Measurements from ENCODE around the gene RREB1. TPM values are rescaled to one million over a fixed set of nuclear protein-coding genes. Genes with fewer than 3 reads are reported as not detected.
A peak's percentile ranks its signal among the peaks of the same experiment; 100 is the strongest.

The RREB1 gene
- total RNA-seq, 1 donor from 2014 or later, result 41.8 TPM

GRCh38 chr6:7196019-7196402, 88.2 kb downstream of the RREB1 start:
- TF ChIP-seq EZH2 (IDR thresholded peaks at IDR 0.05; ENCODE audit: insufficient read depth, low read length), result no peak
- TF ChIP-seq, protein P1, sequence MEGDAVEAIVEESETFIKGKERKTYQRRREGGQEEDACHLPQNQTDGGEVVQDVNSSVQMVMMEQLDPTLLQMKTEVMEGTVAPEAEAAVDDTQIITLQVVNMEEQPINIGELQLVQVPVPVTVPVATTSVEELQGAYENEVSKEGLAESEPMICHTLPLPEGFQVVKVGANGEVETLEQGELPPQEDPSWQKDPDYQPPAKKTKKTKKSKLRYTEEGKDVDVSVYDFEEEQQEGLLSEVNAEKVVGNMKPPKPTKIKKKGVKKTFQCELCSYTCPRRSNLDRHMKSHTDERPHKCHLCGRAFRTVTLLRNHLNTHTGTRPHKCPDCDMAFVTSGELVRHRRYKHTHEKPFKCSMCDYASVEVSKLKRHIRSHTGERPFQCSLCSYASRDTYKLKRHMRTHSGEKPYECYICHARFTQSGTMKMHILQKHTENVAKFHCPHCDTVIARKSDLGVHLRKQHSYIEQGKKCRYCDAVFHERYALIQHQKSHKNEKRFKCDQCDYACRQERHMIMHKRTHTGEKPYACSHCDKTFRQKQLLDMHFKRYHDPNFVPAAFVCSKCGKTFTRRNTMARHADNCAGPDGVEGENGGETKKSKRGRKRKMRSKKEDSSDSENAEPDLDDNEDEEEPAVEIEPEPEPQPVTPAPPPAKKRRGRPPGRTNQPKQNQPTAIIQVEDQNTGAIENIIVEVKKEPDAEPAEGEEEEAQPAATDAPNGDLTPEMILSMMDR (IDR thresholded peaks at IDR 0.05; ENCODE audit: insufficient read depth, low read depth, low read length), result no peak
- H3K79me2 ChIP-seq (ENCODE audit: insufficient read depth, low read length), result peaks cover 10% of the 10 kb centered on the region

GRCh38 chr6:7196685-7197283, 89.0 kb downstream of the RREB1 start:
- Histone ChIP-seq H4K20me1 (ENCODE audit: insufficient read depth, low read length) (peaks cover 31% of the 10 kb centered on the region), H2AFZ (ENCODE audit: low read depth, low read length) (no peak overlapping the region), H3K9ac (ENCODE audit: low read length) (no peak overlapping the region), H3K79me2 (ENCODE audit: insufficient read depth, low read length) (peaks cover 10% of the 10 kb centered on the region), H3K4me3 (ENCODE audit: insufficient read depth, low read depth, low read length) (no peak overlapping the region), H3K4me1 (ENCODE audit: insufficient read depth, low read length) (no peaks in the 10 kb centered on the region), H3K36me3 (ENCODE audit: insufficient read depth, low read length) (peaks cover 8% of the 10 kb centered on the region), H3K27ac (ENCODE audit: low read depth, low read length) (no peak overlapping the region), H3K4me2 (ENCODE audit: low read length) (no peak overlapping the region), H3K27me3 (ENCODE audit: insufficient read depth, low read length) (no peaks in the 10 kb centered on the region), H3K9me3 (ENCODE audit: insufficient read depth, low read depth, low read length) (no peaks in the 10 kb centered on the region)
- no peak for DNase-seq (ENCODE audit: low read depth)
- no peak overlapping the region for H3K4me3 Mint-ChIP-seq (ENCODE audit: unreplicated experiment)
- H3K27ac Mint-ChIP-seq (ENCODE audit: unreplicated experiment), result no peak overlapping the region
- TF ChIP-seq, protein P1 (IDR thresholded peaks at IDR 0.05; ENCODE audit: insufficient read depth, low read depth, low read length), result no peak
- TF ChIP-seq EZH2 (IDR thresholded peaks at IDR 0.05; ENCODE audit: insufficient read depth, low read length), result no peak
- H3K9me3 Mint-ChIP-seq (ENCODE audit: unreplicated experiment), result no peaks in the 10 kb centered on the region
- H3K27me3 Mint-ChIP-seq (ENCODE audit: low read depth, unreplicated experiment), result no peaks in the 10 kb centered on the region
- peaks cover 18% of the 10 kb centered on the region for H3K36me3 Mint-ChIP-seq (ENCODE audit: low read depth, unreplicated experiment)
- H3K4me1 Mint-ChIP-seq (ENCODE audit: low read depth, unreplicated experiment), result peaks cover 3% of the 10 kb centered on the region
- FAIRE-seq, result no peak

More at GRCh38 chr6:7196019-7196402, 88.2 kb downstream of the RREB1 start:
- DNase-seq (ENCODE audit: low read depth) (no peak), FAIRE-seq (no peak)
- no peak overlapping the region for H3K9ac ChIP-seq (ENCODE audit: low read length)
- H4K20me1 ChIP-seq (ENCODE audit: insufficient read depth, low read length), result peaks cover 26% of the 10 kb centered on the region
- no peaks in the 10 kb centered on the region for H3K27me3 ChIP-seq (ENCODE audit: insufficient read depth, low read length)
- H3K9me3 Mint-ChIP-seq (ENCODE audit: unreplicated experiment), result no peaks in the 10 kb centered on the region
- H3K9me3 ChIP-seq (ENCODE audit: insufficient read depth, low read depth, low read length), result no peaks in the 10 kb centered on the region
- H3K36me3 Mint-ChIP-seq (ENCODE audit: low read depth, unreplicated experiment), result peaks cover 14% of the 10 kb centered on the region
- no peak overlapping the region for H3K4me3 ChIP-seq (ENCODE audit: insufficient read depth, low read depth, low read length)
- peaks cover 6% of the 10 kb centered on the region for H3K36me3 ChIP-seq (ENCODE audit: insufficient read depth, low read length)
- no peaks in the 10 kb centered on the region for H3K27me3 Mint-ChIP-seq (ENCODE audit: low read depth, unreplicated experiment)
- peak overlapping the region; percentile 35 for H3K4me3 Mint-ChIP-seq (ENCODE audit: unreplicated experiment)
- H3K4me1 ChIP-seq (ENCODE audit: insufficient read depth, low read length), result no peaks in the 10 kb centered on the region
- no peak overlapping the region for H3K27ac Mint-ChIP-seq (ENCODE audit: unreplicated experiment)
- peaks cover 3% of the 10 kb centered on the region for H3K4me1 Mint-ChIP-seq (ENCODE audit: low read depth, unreplicated experiment)
- H3K4me2 ChIP-seq (ENCODE audit: low read length), result no peak overlapping the region
- H3K27ac ChIP-seq (ENCODE audit: low read depth, low read length), result no peak overlapping the region
- no peak overlapping the region for H2AFZ ChIP-seq (ENCODE audit: low read depth, low read length)

DNA sequence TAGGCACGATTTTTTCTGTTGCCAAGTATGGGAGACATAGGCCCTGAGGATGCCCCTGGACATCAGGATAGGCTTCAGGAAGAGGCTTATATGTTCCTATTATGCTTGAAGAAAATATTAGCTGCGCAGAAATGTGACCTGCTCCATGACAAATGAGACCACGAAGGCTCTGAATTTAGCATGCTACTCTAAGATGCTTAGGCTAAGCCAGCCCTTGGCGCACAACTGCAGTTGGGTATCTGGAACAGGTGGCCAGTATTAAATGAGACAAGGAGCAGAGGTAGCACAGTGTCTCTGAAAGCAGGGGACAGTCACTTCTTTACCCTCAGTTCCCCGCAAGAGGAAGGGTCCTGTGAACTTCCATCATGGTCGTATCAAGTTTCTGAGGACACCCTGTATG, 90.0 kb downstream of the RREB1 start:
- H3K4me2 ChIP-seq (ENCODE audit: low read length), result no peak overlapping the region
- H4K20me1 ChIP-seq (ENCODE audit: insufficient read depth, low read length), result peaks cover 40% of the 10 kb centered on the region
- no peak for TF ChIP-seq EZH2 (IDR thresholded peaks at IDR 0.05; ENCODE audit: insufficient read depth, low read length)
- TF ChIP-seq, protein P1 (IDR thresholded peaks at IDR 0.05; ENCODE audit: insufficient read depth, low read depth, low read length), result no peak
- Mint-ChIP-seq H3K27ac (ENCODE audit: unreplicated experiment) (no peak overlapping the region), H3K4me3 (ENCODE audit: unreplicated experiment) (no peak overlapping the region), H3K27me3 (ENCODE audit: low read depth, unreplicated experiment) (no peaks in the 10 kb centered on the region), H3K4me1 (ENCODE audit: low read depth, unreplicated experiment) (peaks cover 7% of the 10 kb centered on the region), H3K9me3 (ENCODE audit: unreplicated experiment) (no peaks in the 10 kb centered on the region), H3K36me3 (ENCODE audit: low read depth, unreplicated experiment) (peaks cover 27% of the 10 kb centered on the region)
- H3K4me3 ChIP-seq (ENCODE audit: insufficient read depth, low read depth, low read length), result no peak overlapping the region
- H3K9ac ChIP-seq (ENCODE audit: low read length), result no peak overlapping the region
- H2AFZ ChIP-seq (ENCODE audit: low read depth, low read length), result no peak overlapping the region
- no peaks in the 10 kb centered on the region for H3K4me1 ChIP-seq (ENCODE audit: insufficient read depth, low read length)
- H3K36me3 ChIP-seq (ENCODE audit: insufficient read depth, low read length), result peaks cover 8% of the 10 kb centered on the region
- H3K27ac ChIP-seq (ENCODE audit: low read depth, low read length), result no peak overlapping the region
- FAIRE-seq (no peak), DNase-seq (ENCODE audit: low read depth) (no peak)
- H3K27me3 ChIP-seq (ENCODE audit: insufficient read depth, low read length), result no peaks in the 10 kb centered on the region
- H3K79me2 ChIP-seq (ENCODE audit: insufficient read depth, low read length), result peaks cover 10% of the 10 kb centered on the region
- H3K9me3 ChIP-seq (ENCODE audit: insufficient read depth, low read depth, low read length), result no peaks in the 10 kb centered on the region
